ENCODE data around the gene EDDM13.

DNA sequence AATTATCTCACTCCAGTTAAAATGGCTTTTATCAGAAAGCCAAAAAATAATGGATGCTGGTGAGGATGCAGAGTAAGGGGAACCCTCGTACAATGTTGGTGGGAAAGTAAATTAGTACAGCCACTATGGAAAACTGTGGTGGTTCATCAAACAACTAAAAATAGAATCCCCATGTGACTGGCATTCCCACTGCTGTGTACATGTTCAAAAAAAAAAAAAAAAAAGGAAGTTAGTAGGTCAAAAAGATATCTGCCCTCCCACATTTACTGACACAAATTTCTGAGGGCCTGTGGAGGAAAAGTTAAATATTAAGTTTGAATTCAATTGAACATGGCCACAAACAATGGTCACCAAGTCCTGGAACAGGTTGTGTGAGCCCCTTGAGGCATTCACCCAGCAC, 51.9 kb downstream of the EDDM13 start:
- no peak for TF ChIP-seq ARNT (IDR thresholded peaks at IDR 0.05)
- TF ChIP-seq FOXM1 (IDR thresholded peaks at IDR 0.05; ENCODE audit: borderline replicate concordance): no peak
- no peak for TF ChIP-seq BHLHE40 (IDR thresholded peaks at IDR 0.05; ENCODE audit: borderline replicate concordance)
- no peak for TF ChIP-seq FOXA1 (IDR thresholded peaks at IDR 0.05)
- TF ChIP-seq HDGF (IDR thresholded peaks at IDR 0.05; ENCODE audit: borderline replicate concordance): no peak
- no peak for TF ChIP-seq SUZ12 (IDR thresholded peaks at IDR 0.05)
- TF ChIP-seq CTBP1 (IDR thresholded peaks at IDR 0.05; ENCODE audit: borderline replicate concordance): no peak
- no peak for TF ChIP-seq TARDBP (IDR thresholded peaks at IDR 0.05)
- no peak for TF ChIP-seq ZNF384 (IDR thresholded peaks at IDR 0.05)
- no peak for TF ChIP-seq ELF4 (IDR thresholded peaks at IDR 0.05)
- no peak for TF ChIP-seq LEF1 (IDR thresholded peaks at IDR 0.05; ENCODE audit: borderline replicate concordance)

All from HEK293T (cell line).